Mammary epithelial cell (primary cell): Measurements from ENCODE around the gene KTN1.

ENCODE experiments used
- EZH2 ChIP-seq: IDR thresholded peaks from 2 replicates; pipeline ENCODE4 v1.6.1; 2012; ENCODE audit warnings: low read length, inconsistent platforms, borderline replicate concordance
- TF ChIP-seq, protein P1 (sequence below), 2 donors: IDR thresholded peaks in 1 of 2; conservative IDR thresholded peaks in 1 of 2; 2 replicates each; pipeline ENCODE4 v1.5.1; 2011 to 2012; ENCODE audit warnings: inconsistent platforms in 2 of 2, low read length in 2 of 2, mild to moderate bottlenecking in 2 of 2, control low read depth in 1 of 2, low read depth in 1 of 2; ENCODE audit not compliant: insufficient read depth in 1 of 2; ENCODE audit errors: extremely low read depth in 1 of 2

DNA sequence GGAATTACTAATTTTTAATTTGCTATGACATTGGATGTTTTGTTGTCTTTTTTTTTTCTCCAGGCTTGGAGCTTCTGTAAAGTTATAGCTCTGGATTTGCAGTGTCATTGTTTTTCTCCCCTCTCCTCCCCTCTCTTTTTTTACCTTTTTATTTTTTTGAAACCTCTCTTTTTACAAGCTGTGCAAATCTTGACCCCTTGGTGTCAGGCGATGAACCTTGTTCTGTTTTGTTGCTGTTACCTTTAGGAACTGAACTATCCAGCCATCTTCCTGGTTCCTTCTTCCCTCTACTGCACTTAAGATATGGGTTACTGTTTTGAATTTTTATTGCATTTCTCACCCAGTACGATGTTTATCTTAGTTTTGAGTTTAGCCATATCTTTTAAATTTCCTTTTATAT, 13.7 kb downstream of the KTN1 start:
- TF ChIP-seq, protein P1, sequence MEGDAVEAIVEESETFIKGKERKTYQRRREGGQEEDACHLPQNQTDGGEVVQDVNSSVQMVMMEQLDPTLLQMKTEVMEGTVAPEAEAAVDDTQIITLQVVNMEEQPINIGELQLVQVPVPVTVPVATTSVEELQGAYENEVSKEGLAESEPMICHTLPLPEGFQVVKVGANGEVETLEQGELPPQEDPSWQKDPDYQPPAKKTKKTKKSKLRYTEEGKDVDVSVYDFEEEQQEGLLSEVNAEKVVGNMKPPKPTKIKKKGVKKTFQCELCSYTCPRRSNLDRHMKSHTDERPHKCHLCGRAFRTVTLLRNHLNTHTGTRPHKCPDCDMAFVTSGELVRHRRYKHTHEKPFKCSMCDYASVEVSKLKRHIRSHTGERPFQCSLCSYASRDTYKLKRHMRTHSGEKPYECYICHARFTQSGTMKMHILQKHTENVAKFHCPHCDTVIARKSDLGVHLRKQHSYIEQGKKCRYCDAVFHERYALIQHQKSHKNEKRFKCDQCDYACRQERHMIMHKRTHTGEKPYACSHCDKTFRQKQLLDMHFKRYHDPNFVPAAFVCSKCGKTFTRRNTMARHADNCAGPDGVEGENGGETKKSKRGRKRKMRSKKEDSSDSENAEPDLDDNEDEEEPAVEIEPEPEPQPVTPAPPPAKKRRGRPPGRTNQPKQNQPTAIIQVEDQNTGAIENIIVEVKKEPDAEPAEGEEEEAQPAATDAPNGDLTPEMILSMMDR (conservative IDR thresholded peaks at IDR 0.05 in 1 of 2, IDR thresholded peaks at IDR 0.05 in 1 of 2; ENCODE audit: extremely low read depth in 1 of 2, insufficient read depth in 1 of 2, low read depth in 1 of 2, low read length in 2 of 2): no peak
- TF ChIP-seq EZH2: no peak
